Activated CD8-positive, alpha-beta memory T cell treated with anti-CD3 and anti-CD28 coated beads, Interleukin-2, amount 50 U/mL, for 24 hours (primary cell): Measurements from ENCODE around the gene UBB.
"Not testable (repeated sequence)": the region's sequence is repeated elsewhere in the genome, so short reads cannot be mapped to it uniquely, and the experiment has no call there.

Experiments
- DNase-seq: peaks from one replicate; pipeline ENCODE4 v3.0.0-alpha.2; 2020; ENCODE audit errors: extremely low read depth

UBB gene

GRCh38 chr17:16377941-16378341 lies 3.0 kb upstream of the UBB start:
- DNase-seq = no peak

GRCh38 chr17:16378636-16379282 lies 2.1 kb upstream of the UBB start:
- DNase-seq = no peak

GRCh38 chr17:16379654-16380053 lies 1.2 kb upstream of the UBB start:
- no peak for DNase-seq

GRCh38 chr17:16381496-16381820 lies 567 bp downstream of the UBB start:
- DNase-seq = no peak

GRCh38 chr17:16383216-16383615 lies 2.3 kb downstream of the UBB start:
- no peak for DNase-seq

- no peak for DNase-seq
These were observed 2.9 kb downstream of the UBB start for GRCh38 chr17:16383772-16384287.

- no peak for DNase-seq
These were observed 3.7 kb downstream of the UBB start for GRCh38 chr17:16384557-16384956.

- not testable (repeated sequence) for DNase-seq
These were observed 5.2 kb downstream of the UBB start for GRCh38 chr17:16386126-16386507.

- no peak for DNase-seq
These were observed 10.6 kb downstream of the UBB start for GRCh38 chr17:16391451-16391850.

GRCh38 chr17:16392491-16392890 lies 11.6 kb downstream of the UBB start:
- DNase-seq = not testable (repeated sequence)

- not testable (repeated sequence) for DNase-seq
These were observed 15.0 kb downstream of the UBB start for GRCh38 chr17:16395887-16396286.

GRCh38 chr17:16396693-16397092 lies 15.8 kb downstream of the UBB start:
- not testable (repeated sequence) for DNase-seq

GRCh38 chr17:16398270-16399267 lies 17.7 kb downstream of the UBB start:
- no peak for DNase-seq

GRCh38 chr17:16403847-16404246 lies 23.0 kb downstream of the UBB start:
- not testable (repeated sequence) for DNase-seq

GRCh38 chr17:16406742-16407674 lies 26.1 kb downstream of the UBB start:
- no peak for DNase-seq

GRCh38 chr17:16407911-16408588 lies 27.2 kb downstream of the UBB start:
- no peak for DNase-seq

- no peak for DNase-seq
These were observed 34.4 kb downstream of the UBB start, which contains the start of gene TRPV2 for GRCh38 chr17:16415031-16415924. TSS of gene TRPV2 (plus strand) at chr17:16415571. CDS start at chr17:16417669, 2,098 bp downstream.

GRCh38 chr17:16417399-16417798 lies 36.5 kb downstream of the UBB start:
- no peak for DNase-seq

- DNase-seq = no peak
These were observed 37.2 kb downstream of the UBB start for GRCh38 chr17:16417896-16418684.
